Measurements from ENCODE around the gene DRC3.

DRC3 gene

DNA sequence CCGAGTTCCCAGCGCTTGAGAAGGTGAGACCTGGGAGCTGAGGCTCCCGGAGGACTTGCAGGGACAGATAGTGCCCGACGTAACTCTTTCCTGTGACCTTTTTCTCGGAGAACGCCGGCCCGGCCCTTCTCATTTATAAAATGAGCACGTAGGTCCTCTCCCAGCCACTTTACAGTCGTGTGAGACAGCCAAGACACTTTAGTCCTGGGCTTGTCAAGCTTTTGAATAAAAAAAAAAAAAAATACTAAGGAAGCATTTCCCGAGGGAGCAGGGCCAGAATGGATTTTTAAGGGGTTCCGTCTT lies 241 bp downstream of the DRC3 start:
- Histone ChIP-seq H3K4me1 (ENCODE audit: control insufficient read depth in 1 of 2, insufficient read depth in 1 of 2, low read depth in 1 of 2, low read length in 1 of 2) (peaks cover 37 to 39% of the 10 kb centered on the region in 2 experiments), H3K27me3 (no peaks in the 10 kb centered on the region), H3K36me3 (no peaks in the 10 kb centered on the region), H3K27ac (peak overlapping the region; percentile 94), H3K9me3 (no peaks in the 10 kb centered on the region), H3K4me3 (ENCODE audit: low read depth in 1 of 2, low read length in 1 of 2) (peak overlapping the region; percentile 41 to 47)
- TF ChIP-seq, protein P1, sequence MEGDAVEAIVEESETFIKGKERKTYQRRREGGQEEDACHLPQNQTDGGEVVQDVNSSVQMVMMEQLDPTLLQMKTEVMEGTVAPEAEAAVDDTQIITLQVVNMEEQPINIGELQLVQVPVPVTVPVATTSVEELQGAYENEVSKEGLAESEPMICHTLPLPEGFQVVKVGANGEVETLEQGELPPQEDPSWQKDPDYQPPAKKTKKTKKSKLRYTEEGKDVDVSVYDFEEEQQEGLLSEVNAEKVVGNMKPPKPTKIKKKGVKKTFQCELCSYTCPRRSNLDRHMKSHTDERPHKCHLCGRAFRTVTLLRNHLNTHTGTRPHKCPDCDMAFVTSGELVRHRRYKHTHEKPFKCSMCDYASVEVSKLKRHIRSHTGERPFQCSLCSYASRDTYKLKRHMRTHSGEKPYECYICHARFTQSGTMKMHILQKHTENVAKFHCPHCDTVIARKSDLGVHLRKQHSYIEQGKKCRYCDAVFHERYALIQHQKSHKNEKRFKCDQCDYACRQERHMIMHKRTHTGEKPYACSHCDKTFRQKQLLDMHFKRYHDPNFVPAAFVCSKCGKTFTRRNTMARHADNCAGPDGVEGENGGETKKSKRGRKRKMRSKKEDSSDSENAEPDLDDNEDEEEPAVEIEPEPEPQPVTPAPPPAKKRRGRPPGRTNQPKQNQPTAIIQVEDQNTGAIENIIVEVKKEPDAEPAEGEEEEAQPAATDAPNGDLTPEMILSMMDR (IDR thresholded peaks at IDR 0.05) = no peak

DNA sequence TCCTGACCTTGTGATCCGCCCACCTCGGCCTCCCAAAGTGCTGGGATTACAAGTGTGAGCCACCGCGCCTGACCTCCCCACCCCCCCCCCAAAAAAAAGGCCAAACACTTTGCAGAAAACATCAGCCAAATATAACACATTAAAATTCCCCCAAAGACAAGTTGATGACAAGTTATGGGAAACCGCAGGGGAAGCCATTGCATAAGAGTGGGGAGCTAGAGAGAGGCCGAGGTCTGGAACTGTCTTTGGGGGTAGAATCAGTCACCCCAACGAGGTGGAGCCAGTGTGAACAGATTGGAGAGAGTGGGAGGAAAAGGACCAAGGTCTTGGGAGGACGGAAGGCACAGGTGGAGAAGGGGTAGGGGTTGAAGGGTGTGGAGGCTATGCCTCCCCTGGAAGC lies 2.8 kb downstream of the DRC3 start:
- Histone ChIP-seq H3K9me3 (no peaks in the 10 kb centered on the region), H3K27ac (peak overlapping the region; percentile 71), H3K4me3 (ENCODE audit: low read depth in 1 of 2, low read length in 1 of 2) (no peak overlapping the region), H3K36me3 (no peaks in the 10 kb centered on the region), H3K4me1 (ENCODE audit: control insufficient read depth in 1 of 2, insufficient read depth in 1 of 2, low read depth in 1 of 2, low read length in 1 of 2) (peaks cover 52 to 55% of the 10 kb centered on the region in 2 experiments), H3K27me3 (no peaks in the 10 kb centered on the region)
- TF ChIP-seq, protein P1 (IDR thresholded peaks at IDR 0.05) = no peak

DNA sequence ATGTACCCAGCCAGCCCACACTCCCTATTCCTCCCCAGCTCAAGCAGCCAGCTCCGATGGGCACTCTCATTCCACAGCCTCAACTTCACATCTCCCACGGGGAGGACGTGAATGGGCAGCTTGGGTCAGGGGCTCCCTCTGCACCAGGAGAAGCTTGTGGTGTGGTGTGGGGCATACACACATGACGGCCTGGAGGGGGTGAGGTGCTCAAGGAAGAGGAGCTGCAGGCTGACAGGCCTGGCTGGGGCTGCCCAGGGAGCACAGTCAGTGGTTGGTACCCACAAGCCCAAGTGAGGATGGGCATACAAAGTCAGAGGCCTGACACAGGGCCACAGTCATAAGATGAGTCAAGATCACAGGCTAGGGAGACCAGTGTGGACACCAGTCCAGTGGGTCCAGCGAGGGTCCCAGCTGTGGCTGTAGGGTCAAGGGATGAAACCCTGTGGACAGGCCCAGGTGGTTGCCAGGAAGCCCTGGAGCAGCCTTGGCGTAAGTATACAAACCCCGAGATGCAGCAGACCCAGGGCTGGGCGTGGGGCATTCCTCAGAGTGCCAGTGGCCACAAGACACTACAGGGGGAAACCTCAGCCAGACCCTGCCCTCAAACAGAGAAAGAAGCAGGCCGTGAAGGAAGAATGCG lies 4.4 kb downstream of the DRC3 start:
- no peaks in the 10 kb centered on the region for H3K27me3 ChIP-seq
- H3K27ac ChIP-seq = peak overlapping the region; percentile 38
- H3K9me3 ChIP-seq = no peaks in the 10 kb centered on the region
- peaks cover 41 to 43% of the 10 kb centered on the region in 2 experiments for H3K4me1 ChIP-seq (ENCODE audit: control insufficient read depth in 1 of 2, insufficient read depth in 1 of 2, low read depth in 1 of 2, low read length in 1 of 2)
- H3K36me3 ChIP-seq = no peaks in the 10 kb centered on the region
- TF ChIP-seq, protein P1 (IDR thresholded peaks at IDR 0.05) = no peak
- no peak overlapping the region for H3K4me3 ChIP-seq (ENCODE audit: low read depth in 1 of 2, low read length in 1 of 2)

DNA sequence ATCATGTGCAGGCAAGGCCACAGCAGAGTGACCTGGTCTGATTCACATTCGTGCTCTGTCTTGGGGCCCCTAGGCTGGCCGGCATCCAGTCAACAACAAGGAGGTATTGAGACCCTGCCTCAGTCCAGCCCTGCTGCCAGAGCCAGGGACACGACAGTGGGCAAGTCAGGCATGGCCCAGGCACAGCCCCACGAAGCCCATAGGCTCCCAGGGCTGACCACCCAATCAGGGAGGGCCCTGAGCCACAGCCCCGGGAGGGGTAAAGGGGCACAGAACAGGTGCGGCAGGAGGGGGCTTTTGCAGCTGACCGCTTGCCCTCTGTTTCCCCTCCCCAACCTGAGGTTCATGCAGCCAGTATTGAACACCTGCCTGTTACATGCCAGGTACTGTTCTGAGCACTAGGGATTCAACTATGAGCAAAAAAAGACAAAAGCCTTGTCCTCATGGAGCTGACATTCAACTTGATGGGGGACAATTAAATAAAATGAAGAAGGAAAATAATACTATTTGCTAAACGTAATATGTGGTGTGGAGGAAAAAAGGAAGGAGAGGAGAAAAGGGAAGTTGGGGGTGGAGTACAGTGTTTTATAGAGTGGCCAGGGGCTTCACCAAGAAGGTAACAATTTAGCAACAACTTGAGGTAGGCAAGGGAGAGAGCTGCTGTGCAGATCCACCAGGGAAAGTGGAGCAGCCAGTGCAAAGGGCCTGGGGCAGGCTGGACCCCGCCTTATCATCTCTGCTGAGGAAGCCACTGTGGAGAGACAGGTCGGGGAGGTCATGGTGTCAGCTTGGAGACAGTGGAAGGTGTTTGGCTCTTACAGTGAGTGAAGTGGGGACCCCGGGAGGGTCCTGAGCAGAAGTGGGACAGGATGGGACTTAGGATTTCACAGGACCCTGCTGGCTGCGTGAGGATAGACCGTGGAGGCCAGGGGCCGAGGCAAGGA lies 6.1 kb downstream of the DRC3 start:
- TF ChIP-seq, protein P1 (IDR thresholded peaks at IDR 0.05) = no peak
- Histone ChIP-seq H3K27ac (peak overlapping the region; percentile 75), H3K4me3 (ENCODE audit: low read depth in 1 of 2, low read length in 1 of 2) (peak overlapping the region in 1 of 2 experiments; percentile 7), H3K4me1 (ENCODE audit: control insufficient read depth in 1 of 2, insufficient read depth in 1 of 2, low read depth in 1 of 2, low read length in 1 of 2) (peaks cover 33 to 38% of the 10 kb centered on the region in 2 experiments), H3K27me3 (no peaks in the 10 kb centered on the region), H3K9me3 (no peaks in the 10 kb centered on the region), H3K36me3 (no peaks in the 10 kb centered on the region)

DNA sequence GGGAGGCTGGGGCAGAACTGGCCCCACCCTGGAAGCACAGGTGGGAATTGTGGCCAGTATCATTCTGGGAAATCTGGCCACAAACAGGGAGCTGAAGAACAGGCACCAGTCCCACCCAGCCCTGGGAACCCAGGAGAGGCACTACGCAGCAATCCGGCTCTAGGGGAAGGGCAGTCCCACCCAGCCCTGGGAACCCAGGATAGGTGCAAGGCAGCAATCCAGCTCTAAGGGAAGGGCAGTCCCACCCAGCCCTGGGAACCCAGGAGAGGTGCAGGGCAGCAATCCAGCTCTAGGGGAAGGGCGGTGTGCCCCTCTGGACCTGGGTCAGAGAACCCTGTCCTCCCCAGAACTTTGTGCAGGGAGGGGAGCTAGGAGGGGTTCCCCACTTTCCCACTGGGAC lies 7.1 kb downstream of the DRC3 start:
- H3K27me3 ChIP-seq = no peaks in the 10 kb centered on the region
- peaks cover 30 to 36% of the 10 kb centered on the region in 2 experiments for H3K4me1 ChIP-seq (ENCODE audit: control insufficient read depth in 1 of 2, insufficient read depth in 1 of 2, low read depth in 1 of 2, low read length in 1 of 2)
- TF ChIP-seq, protein P1 (IDR thresholded peaks at IDR 0.05) = no peak
- no peak overlapping the region for H3K4me3 ChIP-seq (ENCODE audit: low read depth in 1 of 2, low read length in 1 of 2)
- peak overlapping the region; percentile 75 for H3K27ac ChIP-seq
- H3K9me3 ChIP-seq = no peaks in the 10 kb centered on the region
- no peaks in the 10 kb centered on the region for H3K36me3 ChIP-seq
